ENCODE results near the gene RASL10B. TPM values are rescaled to one million over a fixed set of nuclear protein-coding genes. Genes with fewer than 3 reads are reported as not detected.

The RASL10B gene
- total RNA-seq, 4 donors from 2014 or later = 0.94 to 14.5 (median 3.5) TPM

GRCh38 chr17:35766903-35767510 lies 35.6 kb downstream of the RASL10B start:
- Histone ChIP-seq H3K4me1 (peaks cover 7 to 9% of the 10 kb centered on the region in 2 donors), H3K27me3 (no peaks in the 10 kb centered on the region), H3K9me3 (no peaks in the 10 kb centered on the region), H3K4me3 (replicated peaks in 1 of 3) (no peak overlapping the region), H3K27ac (no peak overlapping the region), H3K36me3 (no peaks in the 10 kb centered on the region)
- 43 to 56% methylated on average over 7 of the region's 7 CpGs for WGBS, 2 donors
- DNase-seq = peak; percentile 51 to 70
- intact Hi-C loops (cut with DNase I) = no loop called here
- TF ChIP-seq CTCF (IDR thresholded peaks at IDR 0.05) (peak in 5 of 6 experiments; percentile 16 to 86 (median 76)), POLR2A (IDR thresholded peaks at IDR 0.05) (no peak)

GRCh38 chr17:35768797-35769196 lies 37.4 kb downstream of the RASL10B start:
- no peak for DNase-seq
- intact Hi-C loops (cut with DNase I) = no loop called here
- Histone ChIP-seq H3K4me3 (replicated peaks in 1 of 3) (no peak overlapping the region), H3K9me3 (no peaks in the 10 kb centered on the region), H3K27ac (no peak overlapping the region), H3K27me3 (no peaks in the 10 kb centered on the region), H3K36me3 (no peaks in the 10 kb centered on the region), H3K4me1 (peaks cover 16 to 19% of the 10 kb centered on the region in 2 donors)
- TF ChIP-seq POLR2A (IDR thresholded peaks at IDR 0.05) (no peak), CTCF (IDR thresholded peaks at IDR 0.05) (no peak)
- 96 to 100% methylated on average over 2 of the region's 2 CpGs for WGBS, 2 donors

- Histone ChIP-seq H3K4me1 (peaks cover 21 to 23% of the 10 kb centered on the region in 2 donors), H3K9me3 (no peaks in the 10 kb centered on the region), H3K36me3 (no peaks in the 10 kb centered on the region), H3K4me3 (replicated peaks in 1 of 3) (no peak overlapping the region), H3K27ac (no peak overlapping the region), H3K27me3 (no peaks in the 10 kb centered on the region)
- intact Hi-C loops (cut with DNase I) = no loop called here
- 91 to 93% methylated on average over 28 to 48 of the region's 48 CpGs for WGBS, 2 donors
- no peak for DNase-seq
- TF ChIP-seq POLR2A (IDR thresholded peaks at IDR 0.05) = no peak
- no peak for TF ChIP-seq CTCF (IDR thresholded peaks at IDR 0.05)
Observed at GRCh38 chr17:35769895-35770486, 38.6 kb downstream of the RASL10B start.

- H3K27me3 ChIP-seq = no peaks in the 10 kb centered on the region
- no peaks in the 10 kb centered on the region for H3K9me3 ChIP-seq
- intact Hi-C loops (cut with DNase I) = no loop called here
- H3K36me3 ChIP-seq = no peaks in the 10 kb centered on the region
- peak overlapping the region; percentile 79 to 96 (median 90) for H3K27ac ChIP-seq
- 79 to 80% methylated on average over 8 to 17 of the region's 20 CpGs for WGBS, 2 donors
- no peak overlapping the region for H3K4me3 ChIP-seq (replicated peaks in 1 of 3)
- peaks cover 28 to 32% of the 10 kb centered on the region in 2 donors for H3K4me1 ChIP-seq
- TF ChIP-seq CTCF (IDR thresholded peaks at IDR 0.05) = no peak
- no peak for TF ChIP-seq POLR2A (IDR thresholded peaks at IDR 0.05)
- DNase-seq = no peak
Observed at GRCh38 chr17:35773129-35773528, 41.7 kb downstream of the RASL10B start.

- 37 to 49% methylated on average over 10 of the region's 10 CpGs for WGBS, 2 donors
- no peaks in the 10 kb centered on the region for H3K9me3 ChIP-seq
- peaks cover 28 to 32% of the 10 kb centered on the region in 2 donors for H3K4me1 ChIP-seq
- no peak overlapping the region for H3K4me3 ChIP-seq (replicated peaks in 1 of 3)
- no peaks in the 10 kb centered on the region for H3K36me3 ChIP-seq
- no peaks in the 10 kb centered on the region for H3K27me3 ChIP-seq
- no peak for TF ChIP-seq CTCF (IDR thresholded peaks at IDR 0.05)
- TF ChIP-seq POLR2A (IDR thresholded peaks at IDR 0.05) = no peak
- intact Hi-C loops (cut with DNase I) = no loop called here
- peak overlapping the region; percentile 79 to 96 (median 90) for H3K27ac ChIP-seq
- peak; percentile 53 to 55 for DNase-seq
Observed at GRCh38 chr17:35773679-35774425, 42.4 kb downstream of the RASL10B start.

All from thyroid gland (tissue), 4 donors.